HG03571 (cell line): ENCODE data around the gene ERC1.
"Not testable (repeated sequence)": the region's sequence is repeated elsewhere in the genome, so short reads cannot be mapped to it uniquely, and the experiment has no call there.

Experiments used
- ATAC-seq: cut with Tn5 transposase; IDR thresholded peaks from one replicate; pipeline ENCODE4 v1.9.1; 2021; ENCODE audit not compliant: unreplicated experiment

Gene ERC1

DNA sequence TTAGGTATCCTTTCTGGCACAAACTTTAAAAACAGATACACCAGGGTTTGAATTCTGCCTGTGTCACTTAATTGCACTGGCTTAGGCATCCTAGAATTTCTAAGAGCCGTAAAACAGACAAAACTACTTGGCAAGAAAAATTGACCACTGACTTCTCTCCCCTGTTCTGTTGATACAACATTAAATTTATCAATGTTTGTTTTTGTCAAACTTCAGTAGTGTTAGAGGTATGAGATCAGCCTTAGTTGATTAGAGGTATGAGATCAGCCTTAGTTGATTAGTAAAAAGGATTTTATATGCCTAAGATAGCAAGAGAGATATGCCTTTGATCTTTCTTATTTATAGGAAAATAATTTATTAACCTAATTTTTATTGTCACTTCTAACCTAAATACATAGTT, 320.1 kb downstream of the ERC1 start:
- no peak for ATAC-seq

DNA sequence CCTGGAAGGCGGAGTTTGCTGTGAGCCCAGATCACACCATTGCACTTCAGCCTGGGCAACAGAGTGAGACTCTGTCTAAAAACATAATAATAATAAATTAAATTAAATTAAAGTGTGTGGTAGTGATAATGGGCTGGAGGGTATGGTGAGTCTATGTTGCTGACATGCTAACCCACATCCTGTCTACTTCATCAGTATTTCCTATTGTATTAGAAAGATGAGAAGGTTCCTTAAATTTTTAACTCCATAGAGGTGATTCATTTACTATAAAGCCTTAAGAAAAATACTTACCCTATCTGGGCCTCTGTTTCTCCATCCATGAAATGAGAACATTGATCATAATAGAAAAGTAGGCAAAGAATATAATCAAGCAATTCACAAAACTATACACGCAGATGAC, 322.9 kb downstream of the ERC1 start:
- ATAC-seq = no peak

DNA sequence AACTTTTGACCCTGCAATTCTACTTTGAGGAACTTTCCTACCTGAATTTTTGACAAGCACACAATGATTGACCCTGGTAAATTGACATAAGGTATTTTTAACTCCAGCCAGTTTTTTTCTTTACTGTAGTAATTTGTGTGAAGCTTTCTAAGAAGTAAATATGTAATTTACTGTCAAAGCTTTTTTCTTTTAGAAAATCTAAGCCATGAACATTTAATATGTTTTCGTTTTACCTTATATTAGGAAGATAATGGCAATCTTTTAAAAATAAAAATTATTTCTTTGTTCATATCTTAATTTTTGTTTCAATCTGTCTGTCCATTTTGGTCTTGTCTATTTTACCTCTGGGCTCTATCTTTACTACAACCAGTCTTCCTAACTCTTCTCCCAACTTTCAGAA, 323.5 kb downstream of the ERC1 start:
- no peak for ATAC-seq

DNA sequence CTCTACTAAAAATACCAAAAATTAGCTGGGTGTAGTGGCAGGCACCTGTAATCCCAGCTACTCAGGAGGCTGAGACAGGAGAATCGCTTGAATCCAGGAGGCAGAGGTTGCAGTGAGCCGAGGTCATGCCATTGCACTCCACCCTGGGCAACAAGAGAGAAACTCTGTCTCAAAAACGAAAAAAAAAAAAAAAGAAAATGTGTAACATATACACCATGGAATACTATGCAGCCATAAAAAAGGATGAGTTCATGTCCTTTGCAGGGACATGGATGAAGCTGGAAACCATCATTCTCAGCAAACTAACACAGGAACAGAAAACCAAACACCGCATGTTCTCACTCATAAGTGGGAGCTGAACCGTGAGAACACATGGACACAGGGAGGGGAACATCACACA, 326.0 kb downstream of the ERC1 start:
- ATAC-seq = not testable (repeated sequence)

DNA sequence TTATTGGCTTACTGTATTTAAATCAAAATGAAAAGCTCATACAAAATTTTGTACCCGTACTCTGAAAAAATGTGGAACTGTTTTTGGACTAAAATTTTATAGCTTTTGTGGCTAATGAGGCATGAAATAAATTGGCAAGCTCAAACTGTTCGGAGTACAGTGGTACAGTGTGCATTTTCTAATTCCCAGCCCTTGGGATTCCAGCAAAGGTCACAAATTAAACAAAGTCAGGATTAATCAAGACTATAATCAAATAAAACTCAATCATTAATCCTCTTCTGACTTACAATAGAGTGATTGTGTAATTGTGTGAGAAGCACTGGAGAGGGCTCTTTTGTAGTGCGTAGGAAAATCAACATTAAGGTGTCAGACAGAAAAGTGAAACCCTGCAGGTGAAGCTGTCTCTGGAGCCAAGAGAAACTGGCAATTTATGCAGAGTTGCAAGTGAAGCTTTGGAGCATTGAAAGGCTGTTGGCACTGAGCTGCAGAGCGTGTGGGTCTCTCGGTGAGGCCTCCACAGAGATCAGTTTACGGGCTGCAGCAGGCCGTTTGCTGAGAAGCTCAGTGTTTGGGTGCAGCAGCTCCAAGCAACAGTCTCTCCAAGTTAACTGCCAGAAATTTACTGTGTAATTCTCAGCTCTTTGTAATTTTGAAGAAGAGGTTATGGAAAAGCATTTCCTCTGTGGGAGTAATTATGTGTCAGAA, 327.5 kb downstream of the ERC1 start:
- no peak for ATAC-seq

DNA sequence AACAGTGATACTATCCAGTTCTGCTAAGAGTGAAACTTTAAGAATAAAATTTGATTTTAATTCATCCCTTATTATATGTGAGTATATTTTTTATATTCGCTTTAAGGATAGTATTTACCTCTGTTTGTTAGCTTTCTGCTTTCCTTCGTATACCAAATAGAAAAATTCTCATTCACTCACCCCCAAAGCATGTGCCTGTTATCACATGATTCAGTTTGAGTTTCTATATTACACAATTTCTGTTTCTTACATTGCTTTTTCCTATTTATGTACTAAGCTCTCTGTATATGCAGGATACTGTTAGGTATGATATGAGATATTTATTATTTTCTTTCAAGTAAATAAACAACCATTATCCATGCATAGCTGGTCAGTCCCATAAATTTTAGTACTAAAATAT, 328.2 kb downstream of the ERC1 start:
- no peak for ATAC-seq

DNA sequence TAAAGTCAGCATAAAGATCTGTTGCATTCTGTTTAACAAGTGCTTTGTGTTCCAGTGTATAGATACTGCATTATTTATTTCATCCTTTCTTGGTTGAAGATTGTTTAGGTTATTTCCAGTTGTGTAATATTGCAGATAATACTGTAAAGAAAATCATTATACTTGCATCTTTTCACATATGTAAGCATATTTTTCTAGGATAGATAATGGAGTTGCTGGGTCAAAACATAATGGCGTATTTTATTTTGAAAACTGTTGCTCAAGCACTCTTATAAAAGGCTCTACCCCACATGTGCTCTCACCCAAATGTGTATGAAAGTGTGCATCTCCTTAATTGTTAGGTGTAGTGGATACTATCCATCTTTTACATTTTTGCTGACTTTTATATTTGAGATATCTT, 329.0 kb downstream of the ERC1 start:
- no peak for ATAC-seq

DNA sequence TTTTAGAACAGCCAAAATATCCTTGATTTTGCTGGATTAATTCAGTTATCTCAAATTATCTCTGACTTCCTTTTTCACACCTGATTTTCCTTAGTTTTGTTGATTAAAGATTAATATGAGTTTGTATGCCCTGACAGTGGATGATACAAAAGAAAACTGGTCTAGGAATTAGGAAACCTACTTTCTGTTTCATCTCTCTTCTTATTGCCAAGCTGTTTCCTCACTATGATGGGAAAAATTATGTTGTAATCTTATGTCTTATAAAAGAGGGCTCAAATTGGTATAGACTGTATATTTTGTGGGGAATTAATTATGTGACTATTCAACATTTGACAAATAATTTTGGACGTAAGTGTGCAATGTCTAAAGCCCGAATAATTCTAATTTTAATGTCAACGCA, 331.8 kb downstream of the ERC1 start:
- ATAC-seq = no peak

DNA sequence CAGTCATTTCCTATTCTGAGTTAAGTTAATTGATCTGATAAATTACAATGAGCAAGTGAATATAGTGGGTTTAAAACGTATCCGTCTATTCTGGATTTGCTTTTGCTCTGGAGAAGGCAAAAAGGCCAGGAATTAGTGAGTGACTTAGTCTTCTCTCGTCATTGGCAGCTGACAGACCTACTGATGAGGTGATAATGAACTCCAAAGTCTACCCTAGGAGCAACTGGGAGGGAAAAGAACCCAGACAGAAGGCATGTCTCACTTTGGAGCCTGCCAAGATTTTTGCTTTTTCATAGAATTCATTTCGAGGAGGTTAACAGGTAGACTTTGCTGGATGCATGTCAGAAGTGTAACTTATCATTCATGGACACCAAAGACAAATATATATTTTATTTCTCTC, 333.1 kb downstream of the ERC1 start:
- no peak for ATAC-seq

DNA sequence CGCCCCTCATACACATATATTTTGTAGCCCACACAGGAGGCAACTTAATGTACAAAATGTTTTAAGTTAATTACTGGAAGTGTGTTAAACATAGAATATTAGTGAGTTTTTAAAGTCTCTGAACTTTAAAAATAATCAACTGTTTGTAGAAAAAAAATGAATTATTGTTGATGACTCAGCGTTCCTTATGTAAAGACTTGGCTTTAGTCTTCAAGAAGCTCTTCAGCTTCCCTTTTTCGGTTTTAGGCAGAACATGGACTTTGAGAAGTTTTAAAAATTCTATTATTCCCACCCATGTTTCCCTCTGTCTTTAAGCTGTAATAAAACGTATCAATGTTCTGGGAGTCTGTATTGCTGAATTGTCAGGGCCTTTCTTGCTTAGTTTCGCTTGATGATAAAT, 333.9 kb downstream of the ERC1 start:
- no peak for ATAC-seq

DNA sequence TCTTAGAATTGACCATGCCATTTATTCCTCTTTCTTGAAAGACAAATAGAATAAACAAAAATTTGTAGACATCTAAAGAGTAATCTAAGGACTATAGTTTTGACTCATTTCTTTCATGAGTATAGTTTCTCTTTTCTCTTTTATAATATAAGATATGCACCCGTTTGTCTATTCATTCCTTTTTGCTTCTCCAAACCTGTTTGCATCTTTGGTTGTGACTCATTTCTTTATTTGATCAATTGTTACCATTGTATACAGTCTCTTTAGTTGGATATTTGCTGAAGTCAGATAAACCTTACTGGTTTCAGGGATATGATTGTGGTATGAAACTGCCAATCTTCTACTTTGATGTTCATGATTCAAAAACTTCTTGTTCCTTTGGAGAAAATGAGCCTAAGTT, 334.6 kb downstream of the ERC1 start:
- ATAC-seq = no peak

DNA sequence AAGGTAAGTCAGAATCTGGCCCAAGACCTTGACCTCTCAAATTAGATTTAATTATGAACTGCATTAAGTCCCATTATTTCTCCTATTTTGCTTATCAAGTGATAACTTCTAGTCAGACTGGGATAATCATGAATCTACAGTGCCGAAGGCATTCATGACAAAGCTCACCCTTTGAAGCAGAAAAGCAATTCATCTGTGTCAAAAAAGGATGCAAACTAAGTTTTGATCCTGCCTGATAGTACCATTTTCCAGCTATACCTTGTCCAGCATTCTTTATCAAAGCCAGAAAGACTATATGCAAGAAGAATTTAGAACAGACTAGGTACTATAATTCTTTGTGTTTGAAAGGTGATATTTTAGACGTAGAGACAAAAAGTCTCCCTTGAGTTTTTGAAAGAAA, 335.2 kb downstream of the ERC1 start:
- ATAC-seq = no peak

DNA sequence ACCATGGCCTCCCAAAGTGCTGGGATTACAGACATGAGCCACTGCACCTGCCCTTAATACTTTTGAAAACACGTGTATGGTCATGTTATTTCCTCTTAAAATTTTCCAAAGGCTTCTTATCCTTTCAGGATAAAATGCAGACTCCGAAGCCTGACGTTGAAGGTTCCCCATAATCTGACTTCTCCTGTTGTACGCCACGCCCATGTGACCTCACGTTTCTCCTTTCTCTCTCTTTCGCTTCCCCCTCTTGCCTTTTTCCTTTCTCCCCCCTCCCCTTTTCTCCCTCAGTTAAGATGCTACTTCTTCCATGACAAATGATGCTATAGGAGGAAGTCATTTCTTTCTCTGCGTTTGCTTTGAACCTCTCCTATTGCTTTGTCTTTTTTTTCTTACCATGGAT, 337.4 kb downstream of the ERC1 start:
- no peak for ATAC-seq

DNA sequence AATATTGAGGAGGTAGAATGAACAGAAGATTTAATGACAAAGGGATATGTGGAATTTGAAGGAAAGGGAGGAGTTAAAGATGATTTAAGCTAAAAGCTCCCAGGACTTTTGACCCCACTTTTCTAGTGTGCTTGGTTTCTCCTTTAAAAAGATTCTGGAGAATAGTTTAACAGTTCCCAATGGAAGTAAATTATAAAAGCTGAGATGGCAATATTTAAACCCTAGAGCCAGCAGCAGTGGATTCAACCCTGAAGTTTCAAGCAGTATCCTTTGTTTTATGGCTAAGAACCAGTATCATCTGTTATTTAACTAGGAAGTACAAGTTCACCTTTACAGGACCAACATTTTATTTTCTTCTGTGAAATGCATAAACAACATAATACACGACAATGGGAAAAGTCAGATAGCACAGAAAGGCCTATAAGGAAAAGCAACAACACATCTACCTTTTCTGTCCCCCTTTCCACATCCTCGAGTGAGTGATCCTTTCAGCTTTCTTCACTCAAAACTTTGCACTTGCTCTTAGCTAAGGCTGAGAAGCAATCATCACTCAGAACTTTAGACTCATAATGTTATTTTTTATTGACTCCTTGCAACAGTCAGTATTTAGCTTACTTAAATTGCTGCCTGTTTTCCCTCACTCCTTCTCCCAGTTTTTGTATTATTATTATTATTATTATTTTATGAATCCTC, 338.9 kb downstream of the ERC1 start:
- no peak for ATAC-seq

DNA sequence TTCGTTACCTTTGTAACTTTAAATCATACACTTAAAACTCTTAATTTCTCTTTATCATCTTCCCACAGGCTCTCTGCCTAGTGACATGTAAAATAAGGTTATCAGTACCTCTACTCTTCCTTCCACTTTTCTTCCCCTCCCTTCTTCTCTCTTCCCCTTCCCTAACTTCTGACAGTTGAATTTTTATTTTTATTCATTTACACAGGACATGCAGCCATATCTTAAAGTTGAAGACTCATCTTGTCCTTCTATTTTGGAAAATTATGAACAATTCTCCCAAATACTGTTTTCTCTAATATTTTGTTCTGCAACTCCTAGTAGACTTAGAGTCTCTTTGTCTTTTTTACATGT, 339.4 kb downstream of the ERC1 start:
- ATAC-seq = no peak

DNA sequence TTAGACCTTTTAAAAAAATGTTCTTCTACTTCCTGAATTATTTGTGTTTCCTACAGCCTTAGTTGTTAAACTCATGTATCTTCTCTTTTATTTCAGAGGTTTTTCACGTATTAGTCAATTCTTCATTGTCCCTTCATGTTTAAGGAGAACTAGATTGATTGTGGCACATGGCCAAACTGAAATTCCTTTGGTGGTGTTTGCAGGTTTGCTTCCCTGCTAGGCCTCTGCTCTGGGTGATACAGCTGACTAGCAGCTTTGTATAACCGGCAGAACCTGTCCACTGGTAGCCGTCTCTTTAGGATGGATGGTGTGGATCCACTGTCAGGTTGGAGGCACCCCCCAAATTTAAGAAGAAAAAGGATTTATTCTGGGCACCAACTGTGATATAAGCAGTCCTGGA, 341.3 kb downstream of the ERC1 start:
- ATAC-seq = no peak

DNA sequence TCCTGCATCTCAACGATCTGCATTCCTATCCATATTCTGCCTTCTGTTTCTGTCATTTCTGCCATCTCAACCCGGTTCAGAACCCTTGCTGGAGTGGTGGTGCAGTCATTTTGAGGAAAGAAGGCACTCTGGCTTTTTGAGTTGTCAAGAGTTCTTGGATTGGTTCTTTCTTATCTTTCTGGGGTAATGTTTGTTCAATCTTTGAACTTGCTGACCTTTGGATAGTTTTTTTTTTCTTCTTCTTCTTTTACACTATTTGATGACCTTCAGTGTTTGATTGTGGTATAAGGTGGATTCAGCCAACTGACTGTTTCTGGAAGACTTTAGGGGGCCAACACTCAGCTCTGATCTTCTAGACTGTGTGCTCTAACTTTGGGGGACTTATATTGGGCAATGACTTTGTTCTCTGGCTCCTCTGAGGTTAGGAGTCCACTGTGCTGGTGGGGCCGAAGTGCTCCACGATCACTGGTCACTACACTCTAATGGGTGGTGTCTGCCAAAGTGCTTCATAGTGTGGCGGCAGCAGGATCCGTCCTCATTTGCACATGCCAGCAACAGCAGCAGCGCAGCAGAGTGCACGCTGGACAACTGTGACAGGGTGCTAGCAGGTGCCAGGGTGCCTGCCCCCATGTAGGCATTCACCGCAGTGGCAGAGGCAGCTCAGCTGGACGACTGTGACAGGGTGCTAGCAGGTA, 347.6 kb downstream of the ERC1 start:
- ATAC-seq = no peak

DNA sequence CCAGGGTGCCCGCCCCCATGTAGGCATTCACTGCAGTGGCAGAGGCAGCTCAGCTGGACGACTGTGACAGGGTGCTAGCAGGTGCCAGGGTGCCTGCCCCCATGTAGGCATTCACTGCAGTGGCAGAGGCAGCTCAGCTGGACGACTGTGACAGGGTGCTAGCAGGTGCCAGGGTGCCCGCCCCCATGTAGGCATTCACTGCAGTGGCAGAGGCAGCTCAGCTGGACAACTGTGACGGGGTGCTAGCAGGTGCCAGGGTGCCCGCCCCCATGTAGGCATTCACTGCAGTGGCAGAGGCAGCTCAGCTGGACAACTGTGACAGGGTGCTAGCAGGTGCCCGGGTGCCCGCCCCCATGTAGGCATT, 348.1 kb downstream of the ERC1 start:
- ATAC-seq = not testable (repeated sequence)

DNA sequence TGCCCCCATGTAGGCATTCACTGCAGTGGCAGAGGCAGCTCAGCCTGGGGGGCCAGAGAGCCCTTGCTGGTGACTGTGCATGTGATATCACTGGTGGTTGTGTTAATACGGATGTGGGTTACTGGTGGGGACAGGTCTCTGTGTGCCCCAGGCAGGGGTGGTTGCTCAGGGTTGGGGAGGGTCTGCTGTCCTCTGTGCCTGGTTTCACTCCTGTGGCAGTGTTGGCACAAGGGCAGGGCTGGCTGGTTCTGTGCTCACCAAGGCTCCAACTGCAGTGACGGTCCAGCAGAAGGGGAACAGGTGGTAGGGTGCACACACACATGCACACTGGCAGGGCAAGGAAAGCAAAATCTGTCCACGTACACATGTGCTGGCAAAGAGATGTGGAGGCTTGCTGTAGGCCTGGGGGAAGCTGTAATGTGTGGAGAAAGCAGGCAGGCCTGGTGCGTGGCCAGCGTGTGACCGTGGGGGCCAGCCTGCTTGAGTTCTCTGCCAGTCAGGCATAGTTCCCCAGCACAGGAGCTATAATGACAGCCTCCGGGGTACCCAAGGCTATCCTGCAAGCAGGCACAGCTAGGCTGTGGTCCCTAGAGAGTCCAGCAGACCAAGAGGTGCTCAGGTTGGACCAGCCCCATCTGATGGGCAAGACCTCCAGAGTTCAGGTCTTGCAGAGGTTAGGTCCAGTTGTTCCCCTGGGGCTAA, 348.7 kb downstream of the ERC1 start:
- ATAC-seq = no peak

DNA sequence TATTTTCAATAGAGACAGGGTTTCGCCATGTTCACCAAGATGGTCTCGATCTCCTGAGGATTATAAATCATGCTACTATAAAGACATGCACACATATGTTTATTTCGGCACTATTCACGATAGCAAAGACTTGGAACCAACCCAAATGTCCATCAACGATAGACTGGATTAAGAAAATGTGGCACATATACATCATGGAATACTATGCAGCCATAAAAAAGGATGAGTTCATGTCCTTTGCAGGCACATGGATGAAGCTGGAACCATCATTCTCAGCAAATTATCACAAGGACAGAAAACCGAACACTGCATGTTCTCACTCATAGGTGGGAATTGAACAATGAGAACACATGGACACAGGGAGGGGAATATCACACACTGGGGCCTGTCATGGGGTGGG, 350.2 kb downstream of the ERC1 start:
- not testable (repeated sequence) for ATAC-seq

DNA sequence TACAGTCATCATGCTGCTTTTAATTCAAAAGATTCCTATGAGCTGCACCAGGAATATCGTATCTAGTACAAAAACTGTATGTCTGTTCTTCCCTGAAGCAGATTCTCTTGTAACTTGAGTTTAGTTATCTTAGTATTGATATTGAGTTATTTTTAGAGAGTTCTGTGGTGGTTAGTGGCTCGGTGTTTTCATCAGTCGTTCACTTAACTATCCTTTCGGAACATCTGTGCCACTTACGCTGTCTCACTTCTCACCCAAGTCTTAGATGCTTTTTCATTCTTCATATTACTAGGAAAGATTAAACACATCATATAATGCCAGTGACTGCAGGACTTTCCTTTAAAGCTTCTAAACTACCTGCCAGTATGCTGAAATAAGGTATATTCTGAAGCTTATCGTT, 352.4 kb downstream of the ERC1 start:
- no peak for ATAC-seq

DNA sequence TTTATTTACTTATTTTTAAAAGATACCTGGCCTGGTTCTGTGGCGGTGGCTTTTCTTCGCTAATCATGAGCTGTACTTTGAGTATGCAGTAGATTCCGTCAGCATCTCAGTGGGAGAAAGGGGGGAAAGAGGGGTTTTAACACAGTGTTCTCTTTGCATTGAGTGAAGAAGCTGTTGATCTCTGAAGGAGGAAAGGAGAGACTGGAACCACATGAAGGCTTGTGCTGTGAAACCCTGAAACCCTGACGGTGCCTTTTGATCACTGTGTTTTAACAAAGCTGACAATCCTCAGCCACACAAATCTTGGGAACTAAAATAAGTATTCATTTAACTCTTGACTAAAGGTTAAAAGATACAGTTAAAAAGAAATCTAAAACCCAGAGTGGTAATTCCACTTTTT, 353.2 kb downstream of the ERC1 start:
- no peak for ATAC-seq
